GM19395 (cell line): ENCODE results near the gene MBTPS1.

ENCODE experiments used
- ATAC-seq: cut with Tn5 transposase; IDR thresholded peaks from one replicate; pipeline ENCODE4 v1.9.1; 2021; ENCODE audit warnings: mild to moderate bottlenecking, moderate library complexity; ENCODE audit not compliant: unreplicated experiment

The MBTPS1 gene

GRCh38 chr16:84040823-84041820 lies 75.6 kb downstream of the MBTPS1 start:
- ATAC-seq = no peak

- ATAC-seq = no peak
Observed at GRCh38 chr16:84040226-84040822, 76.4 kb downstream of the MBTPS1 start.

- ATAC-seq = no peak
Observed at GRCh38 chr16:84039696-84040095, 77.0 kb downstream of the MBTPS1 start.

- no peak for ATAC-seq
Observed at GRCh38 chr16:84038469-84038868, 78.3 kb downstream of the MBTPS1 start.

GRCh38 chr16:84036982-84037425 lies 79.7 kb downstream of the MBTPS1 start:
- no peak for ATAC-seq

GRCh38 chr16:84036131-84036530 lies 80.6 kb downstream of the MBTPS1 start:
- no peak for ATAC-seq

GRCh38 chr16:84034516-84034915 lies 82.2 kb downstream of the MBTPS1 start:
- ATAC-seq = no peak

GRCh38 chr16:84033251-84034195 lies 83.2 kb downstream of the MBTPS1 start:
- ATAC-seq = no peak

- no peak for ATAC-seq
Observed at GRCh38 chr16:84032458-84033178, 84.1 kb downstream of the MBTPS1 start.

- no peak for ATAC-seq
Observed at GRCh38 chr16:84031556-84031955, 85.2 kb downstream of the MBTPS1 start.

- no peak for ATAC-seq
Observed at GRCh38 chr16:84029297-84030047, 87.3 kb downstream of the MBTPS1 start.

GRCh38 chr16:84027625-84028024 lies 89.1 kb downstream of the MBTPS1 start:
- ATAC-seq = no peak

- no peak for ATAC-seq
Observed at GRCh38 chr16:84026606-84027005, 90.1 kb downstream of the MBTPS1 start.

- ATAC-seq = no peak
Observed at GRCh38 chr16:84024854-84025253, 91.9 kb downstream of the MBTPS1 start.

GRCh38 chr16:84022644-84023043 lies 94.1 kb downstream of the MBTPS1 start:
- no peak for ATAC-seq

GRCh38 chr16:84021488-84021887 lies 95.3 kb downstream of the MBTPS1 start:
- ATAC-seq = no peak

GRCh38 chr16:84020353-84020752 lies 96.4 kb downstream of the MBTPS1 start:
- no peak for ATAC-seq

- ATAC-seq = no peak
Observed at GRCh38 chr16:84018710-84019109, 98.0 kb downstream of the MBTPS1 start.

- no peak for ATAC-seq
Observed at GRCh38 chr16:84016477-84016876, 100.3 kb downstream of the MBTPS1 start.

- no peak for ATAC-seq
Observed at GRCh38 chr16:84015399-84015798, 101.3 kb downstream of the MBTPS1 start.
